ENCODE data around the gene CDK2. TPM values are rescaled to one million over a fixed set of nuclear protein-coding genes. Genes with fewer than 3 reads are reported as not detected.

Gene CDK2
- total and polyA plus RNA-seq, 2 of the 4 experiments (the other 2 are of a cell fraction), result 42.5 to 61.7 TPM

- Histone ChIP-seq H3K4me2 (ENCODE audit: low read depth, low read length) (no peak overlapping the region), H3K23ac (ENCODE audit: low read depth, low read length) (no peak overlapping the region), H2AFZ (replicated peaks; ENCODE audit: low read length, poor library complexity) (no peak overlapping the region), H2BK120ac (ENCODE audit: low read depth, low read length) (no peak overlapping the region), H3K27me3 (ENCODE audit: control insufficient read depth, insufficient read depth, low read length) (no peaks in the 10 kb centered on the region), H4K20me1 (ENCODE audit: insufficient read depth, low read length) (no peaks in the 10 kb centered on the region), H2AK9ac (replicated peaks; ENCODE audit: low read depth, low read length, poor library complexity) (no peak overlapping the region), H4K5ac (ENCODE audit: low read depth, low read length) (no peak overlapping the region), H3K9me3 (ENCODE audit: control insufficient read depth, insufficient read depth, low read length) (no peaks in the 10 kb centered on the region), H3K9me1 (ENCODE audit: insufficient read depth, low read length) (no peaks in the 10 kb centered on the region), H3K18ac (ENCODE audit: low read depth, low read length) (no peak overlapping the region), H3K14ac (replicated peaks; ENCODE audit: low read depth, low read length) (no peak overlapping the region), H2BK5ac (ENCODE audit: low read depth, low read length, poor library complexity, severe bottlenecking) (no peak overlapping the region), H3K79me1 (ENCODE audit: low read depth in 1 of 2, low read length in 2 of 2) (peaks cover 0 to under 1% of the 10 kb centered on the region in 2 experiments; a peak in 1 of 4 replicates), H2BK15ac (ENCODE audit: low read depth, low read length) (no peak overlapping the region), H3K4me3 (ENCODE audit: insufficient read depth, low read depth, low read length) (no peak overlapping the region), H3K27ac (ENCODE audit: insufficient read depth, low read length) (no peak overlapping the region), H3K4me1 (ENCODE audit: control insufficient read depth, insufficient read depth, low read length) (no peaks in the 10 kb centered on the region), H3K56ac (ENCODE audit: extremely low read depth, insufficient read depth, low read length) (no peak overlapping the region), H3K9ac (ENCODE audit: low read depth, low read length) (no peak overlapping the region), H4K91ac (ENCODE audit: insufficient read depth, low read depth, low read length) (no peak overlapping the region), H3K36me3 (ENCODE audit: control insufficient read depth, insufficient read depth, low read length) (peaks cover 25% of the 10 kb centered on the region), H3K4ac (ENCODE audit: low read depth, low read length) (no peak overlapping the region), H2BK20ac (ENCODE audit: low read depth, low read length) (no peak overlapping the region), H2AK5ac (ENCODE audit: low read depth, low read length) (no peak overlapping the region), H4K8ac (ENCODE audit: low read depth in 2 of 2, low read length in 2 of 2) (no peak overlapping the region)
- DNase-seq, result no peak
- dilution Hi-C loops (cut with HindIII; ENCODE audit: low sequenced_read_pairs, unreplicated experiment), result no loop called here
- no TSS peak for BruUV-seq (replicated peaks)
- CTCF ChIA-PET, result no interaction called here
- POLR2A ChIA-PET (ENCODE audit: unreplicated experiment), result no interaction called here
- TF ChIP-seq USF2 (IDR thresholded peaks at IDR 0.05; ENCODE audit: low read depth, low read length), result no peak
- no peak for TF ChIP-seq CEBPB (IDR thresholded peaks at IDR 0.05; ENCODE audit: low read depth, low read length)
- TF ChIP-seq MAFK (IDR thresholded peaks at IDR 0.05; ENCODE audit: low read depth, low read length), result no peak
- TF ChIP-seq RCOR1 (IDR thresholded peaks at IDR 0.05; ENCODE audit: insufficient replicate concordance, low read length), result no peak
- no peak for TF ChIP-seq NFE2L2 (IDR thresholded peaks at IDR 0.05; ENCODE audit: low read depth, low read length)
- TF ChIP-seq ELK1 (IDR thresholded peaks at IDR 0.05; ENCODE audit: borderline replicate concordance, low read depth, low read length), result no peak
- no peak for TF ChIP-seq POLR2A (IDR thresholded peaks at IDR 0.05; ENCODE audit: low read depth, low read length)
- no peak for TF ChIP-seq RFX5 (IDR thresholded peaks at IDR 0.05; ENCODE audit: low read depth, low read length)
- TF ChIP-seq CHD1 (IDR thresholded peaks at IDR 0.05; ENCODE audit: low read depth, low read length), result no peak
- TF ChIP-seq BHLHE40 (IDR thresholded peaks at IDR 0.05; ENCODE audit: low read depth, low read length), result no peak
- TF ChIP-seq RAD21 (IDR thresholded peaks at IDR 0.05; ENCODE audit: low read length), result no peak
- TF ChIP-seq MAZ (IDR thresholded peaks at IDR 0.05; ENCODE audit: borderline replicate concordance, low read depth, low read length), result no peak
- no peak for TF ChIP-seq SMC3 (IDR thresholded peaks at IDR 0.05; ENCODE audit: low read depth, low read length)
- TF ChIP-seq MXI1 (IDR thresholded peaks at IDR 0.05; ENCODE audit: borderline replicate concordance, low read depth, low read length), result no peak
- no peak for TF ChIP-seq CTCF (conservative IDR thresholded peaks at IDR 0.05; ENCODE audit: low read depth, low read length)
- no peak for TF ChIP-seq FOS (IDR thresholded peaks at IDR 0.05; ENCODE audit: low read depth, low read length)
- in situ Hi-C loops (cut with MboI; ENCODE audit: low sequenced_read_pairs), result loop anchor here (10.0 kb wide), 1 partner anchor 132 kb away; the partner anchor contains the start of genes ORMDL2 and SARNP
- intact Hi-C loops (cut with micrococcal nuclease), result no loop called here
- ATAC-seq (ENCODE audit: low read depth), result no peak
- WGBS, 2 experiments (ENCODE audit: extremely low coverage in 2 of 2, insufficient read length in 1 of 2), result 70% methylated on average over 2 of the region's 6 CpGs; no CpG with 5 or more reads in 1 of the 2 experiments
Observed at GRCh38 chr12:55946553-55946952, 20.1 kb upstream of the CDK2 start.
